WTC11 (cell line): ENCODE measurements around the gene DHDH.

Experiments used
- CTCF ChIP-seq: fragments of 200-600 bp; IDR thresholded peaks from 2 replicates; pipeline ENCODE4 v1.8.0; 2022; ENCODE audit warnings: antibody characterized with exemption
- PRDM15 ChIP-seq: sonication (generic); formaldehyde crosslinking; IDR thresholded peaks from 2 replicates; pipeline ENCODE4 v1.8.0; 2022; ENCODE audit warnings: missing genetic modification reagents
- TCF7 ChIP-seq: sonication (generic); formaldehyde crosslinking; IDR thresholded peaks from 2 replicates; pipeline ENCODE4 v1.8.0; 2022; ENCODE audit warnings: mild to moderate bottlenecking, low read depth, missing genetic modification reagents, moderate library complexity

GRCh38 chr19:48883726-48884125 is 49.8 kb upstream of the DHDH start:
- TF ChIP-seq CTCF = no peak
- no peak for TF ChIP-seq PRDM15
- TF ChIP-seq TCF7 (CRISPR knock-in tag) = no peak
